ENCODE data around the gene GRXCR1. TPM values are rescaled to one million over a fixed set of nuclear protein-coding genes. Genes with fewer than 3 reads are reported as not detected.

GRXCR1 gene
- total and polyA plus RNA-seq, 2 experiments from 2014 or later = not detected

GRCh38 chr4:42953321-42953720 is 60.8 kb downstream of the GRXCR1 start:
- ATAC-seq (no peak), DNase-seq (ENCODE audit: low spot score) (no peak)
- H3F3A ChIP-seq (replicated peaks; ENCODE audit: low read depth) = no peaks in the 10 kb centered on the region
- no peaks in the 10 kb centered on the region for H3K36me3 ChIP-seq (ENCODE audit: insufficient read depth)
- Mint-ChIP-seq H3K4me3 (no peak overlapping the region), H3K36me3 (ENCODE audit: low read depth) (no peaks in the 10 kb centered on the region), H3K27me3 (ENCODE audit: insufficient read depth, low read depth, poor library complexity) (peaks cover 2% of the 10 kb centered on the region), H3K4me1 (no peaks in the 10 kb centered on the region; the same call in 2 of the 3 replicates), H3K9me3 (peaks cover 4% of the 10 kb centered on the region), H3K27ac (no peak overlapping the region)
- 0 out of 2 replicates have a peak, but pooled peaks cover 3% of the 10 kb centered on the region for H3K9me2 ChIP-seq (ENCODE audit: insufficient read depth)
- TF ChIP-seq EZH2phosphoT487 (IDR thresholded peaks at IDR 0.05; ENCODE audit: unreplicated experiment) (no peak), POLR2AphosphoS5 (IDR thresholded peaks at IDR 0.05; ENCODE audit: low read depth) (no peak), NANOG (IDR thresholded peaks at IDR 0.05; ENCODE audit: borderline replicate concordance) (no peak), EZH2 (IDR thresholded peaks at IDR 0.05; ENCODE audit: low read depth, unreplicated experiment) (no peak), CREB1 (CRISPR knock-in tag; IDR thresholded peaks at IDR 0.05; ENCODE audit: low read depth) (no peak), ZNF114 (CRISPR knock-in tag; IDR thresholded peaks at IDR 0.05) (no peak), ZNF331 (CRISPR knock-in tag; IDR thresholded peaks at IDR 0.05; ENCODE audit: low read depth) (no peak), ETS1 (IDR thresholded peaks at IDR 0.05) (no peak), ZNF462 (CRISPR knock-in tag; IDR thresholded peaks at IDR 0.05) (no peak), JUNB (IDR thresholded peaks at IDR 0.05; ENCODE audit: unreplicated experiment) (no peak), STAT1 (IDR thresholded peaks at IDR 0.05; ENCODE audit: unreplicated experiment) (no peak), CTCF (conservative IDR thresholded peaks at IDR 0.05; ENCODE audit: low read depth in 2 of 2) (no peak), REST (IDR thresholded peaks at IDR 0.05; ENCODE audit: unreplicated experiment) (no peak)
- no peak overlapping the region for H3K4me2 ChIP-seq
- H3K4me1 ChIP-seq (ENCODE audit: insufficient read depth) = no peaks in the 10 kb centered on the region
- H3K79me2 ChIP-seq (replicated peaks; ENCODE audit: insufficient read depth) = no peaks in the 10 kb centered on the region
- H3K27ac ChIP-seq (ENCODE audit: low read depth) = no peak overlapping the region
- H3K27me3 ChIP-seq (ENCODE audit: insufficient read depth) = no peaks in the 10 kb centered on the region
- no peak overlapping the region for H2AFZ ChIP-seq
- H3K4me3 ChIP-seq = no peak overlapping the region
- H4K20me1 ChIP-seq (replicated peaks; ENCODE audit: insufficient read depth) = no peaks in the 10 kb centered on the region; the same call in 1 of the 2 replicates
